HG02798 (cell line): Measurements from ENCODE around the gene C12orf75.
"Not testable (repeated sequence)": the region's sequence is repeated elsewhere in the genome, so short reads cannot be mapped to it uniquely, and the experiment has no call there.

Source experiments
- ATAC-seq: cut with Tn5 transposase; IDR thresholded peaks from one replicate; pipeline ENCODE4 v1.9.1; 2021; ENCODE audit warnings: mild to moderate bottlenecking; ENCODE audit not compliant: unreplicated experiment, poor library complexity

The C12orf75 gene

DNA sequence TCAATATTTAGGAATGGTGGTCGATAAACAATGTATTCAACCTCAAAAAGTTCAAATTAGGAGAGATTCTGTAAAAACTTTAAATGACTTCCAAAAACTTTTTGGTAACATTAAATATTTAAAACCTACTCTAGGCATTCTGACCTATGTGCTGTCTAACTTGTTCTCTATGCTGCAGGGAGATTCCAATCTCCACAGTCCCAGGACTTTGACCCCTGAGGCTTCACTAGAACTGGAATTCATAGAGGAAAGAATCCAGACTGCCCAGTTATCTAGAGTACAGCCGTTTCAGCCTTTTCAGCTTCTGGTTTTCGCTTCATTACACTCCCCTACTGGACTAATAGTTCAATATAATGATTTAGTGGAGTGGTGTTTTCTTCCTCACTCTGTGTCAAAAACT, 21.1 kb upstream of the C12orf75 start:
- not testable (repeated sequence) for ATAC-seq

DNA sequence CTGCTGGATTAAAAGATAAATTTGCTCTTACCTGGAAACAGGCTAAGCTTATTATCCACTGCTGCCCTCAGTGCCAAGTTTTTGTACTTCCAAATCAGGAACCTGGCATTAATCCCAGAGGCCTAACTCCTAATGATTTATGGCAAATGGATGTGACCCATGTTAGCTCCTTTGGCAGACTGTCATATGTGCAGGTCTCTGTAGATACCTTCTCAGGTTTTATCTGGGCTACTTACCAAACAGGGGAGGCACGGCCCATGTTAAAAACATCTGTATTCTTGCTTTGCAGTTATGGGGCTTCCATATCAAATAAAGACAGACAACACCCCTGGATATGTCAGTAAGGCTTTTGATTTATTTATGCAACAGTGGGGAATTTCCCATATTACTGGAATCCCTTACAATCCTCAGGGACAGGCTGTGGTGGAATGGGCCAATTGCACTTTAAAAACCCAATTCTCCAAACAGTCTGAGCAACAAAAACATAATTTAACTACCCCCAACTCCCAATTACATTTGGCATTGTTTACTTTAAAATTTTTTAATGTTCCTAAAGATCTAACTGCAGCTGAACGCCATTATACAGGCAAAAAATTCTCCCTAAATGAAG, 19.9 kb upstream of the C12orf75 start:
- not testable (repeated sequence) for ATAC-seq

DNA sequence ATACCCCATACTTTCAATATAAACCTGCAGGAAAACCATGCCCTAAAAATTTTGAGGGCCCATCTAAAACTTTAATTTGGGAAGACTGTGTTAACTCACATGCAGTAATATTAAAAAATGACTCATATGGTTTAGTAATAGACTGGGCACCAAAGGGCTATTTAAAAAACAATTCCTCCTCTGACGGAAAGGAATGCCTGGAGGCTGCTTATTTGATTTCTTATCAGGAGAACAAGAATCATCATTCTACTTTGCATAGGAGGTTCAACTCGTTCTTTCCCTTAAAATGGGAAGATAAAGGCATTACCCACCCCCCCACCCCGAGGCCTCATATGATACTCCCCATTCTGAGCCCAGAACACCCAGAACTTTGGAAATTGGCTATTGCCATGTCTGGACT, 18.6 kb upstream of the C12orf75 start:
- not testable (repeated sequence) for ATAC-seq

DNA sequence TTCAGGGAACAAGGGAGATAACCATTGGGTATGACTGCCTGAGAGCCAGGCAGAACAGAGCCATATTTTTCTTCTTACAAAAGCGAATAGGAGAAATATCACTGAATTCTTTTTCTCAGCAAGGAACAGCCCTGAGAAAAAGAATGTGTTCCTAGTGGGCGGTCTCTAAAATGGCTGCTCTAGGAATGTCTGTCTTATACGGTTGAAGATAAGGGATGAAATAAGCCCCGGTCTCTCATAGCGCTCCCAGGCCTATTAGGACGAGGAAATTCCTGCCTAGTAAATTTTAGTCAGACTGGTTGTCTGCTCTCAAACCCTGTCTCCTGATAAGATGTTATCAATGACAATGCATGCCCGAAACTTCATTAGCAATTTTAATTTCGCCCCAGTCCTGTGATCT, 16.7 kb upstream of the C12orf75 start:
- not testable (repeated sequence) for ATAC-seq

DNA sequence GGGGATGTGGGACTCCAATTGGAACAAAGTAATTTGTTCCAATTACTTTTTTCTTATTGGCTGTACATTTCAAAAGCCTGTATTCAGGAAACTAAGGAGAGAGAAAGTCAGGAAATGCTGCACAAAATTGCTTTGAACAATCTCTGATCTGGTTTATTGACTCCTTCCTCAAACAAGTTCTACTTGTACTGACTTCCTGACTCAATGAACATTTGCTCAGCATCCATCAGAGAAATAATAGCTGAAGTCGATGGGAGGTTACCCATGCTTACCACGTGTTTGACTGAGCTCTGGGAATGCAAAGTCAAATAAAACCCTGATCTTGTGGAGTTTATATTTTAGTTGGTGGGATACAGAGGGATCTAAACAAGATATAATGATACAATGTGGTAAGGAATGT, 15.4 kb upstream of the C12orf75 start:
- no peak for ATAC-seq

DNA sequence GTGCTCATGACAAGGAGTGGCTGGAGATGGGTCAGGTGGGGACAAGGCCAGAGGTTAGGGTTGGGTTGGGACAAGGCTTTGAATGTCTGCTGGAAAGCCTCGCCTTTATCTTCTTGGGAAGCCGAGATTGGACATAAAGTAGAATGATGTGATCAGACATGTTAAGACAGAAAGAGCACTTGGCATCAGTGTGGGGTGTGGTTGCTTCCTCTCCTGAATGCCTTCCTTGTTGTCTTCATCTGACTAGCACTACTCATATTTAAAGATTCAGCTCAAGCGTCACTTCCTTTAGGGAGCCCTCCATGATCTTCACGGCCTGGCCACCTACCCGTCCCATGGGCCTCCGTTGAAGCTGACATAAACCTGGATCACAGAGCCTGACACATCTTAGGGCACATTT, 14.8 kb upstream of the C12orf75 start:
- no peak for ATAC-seq

DNA sequence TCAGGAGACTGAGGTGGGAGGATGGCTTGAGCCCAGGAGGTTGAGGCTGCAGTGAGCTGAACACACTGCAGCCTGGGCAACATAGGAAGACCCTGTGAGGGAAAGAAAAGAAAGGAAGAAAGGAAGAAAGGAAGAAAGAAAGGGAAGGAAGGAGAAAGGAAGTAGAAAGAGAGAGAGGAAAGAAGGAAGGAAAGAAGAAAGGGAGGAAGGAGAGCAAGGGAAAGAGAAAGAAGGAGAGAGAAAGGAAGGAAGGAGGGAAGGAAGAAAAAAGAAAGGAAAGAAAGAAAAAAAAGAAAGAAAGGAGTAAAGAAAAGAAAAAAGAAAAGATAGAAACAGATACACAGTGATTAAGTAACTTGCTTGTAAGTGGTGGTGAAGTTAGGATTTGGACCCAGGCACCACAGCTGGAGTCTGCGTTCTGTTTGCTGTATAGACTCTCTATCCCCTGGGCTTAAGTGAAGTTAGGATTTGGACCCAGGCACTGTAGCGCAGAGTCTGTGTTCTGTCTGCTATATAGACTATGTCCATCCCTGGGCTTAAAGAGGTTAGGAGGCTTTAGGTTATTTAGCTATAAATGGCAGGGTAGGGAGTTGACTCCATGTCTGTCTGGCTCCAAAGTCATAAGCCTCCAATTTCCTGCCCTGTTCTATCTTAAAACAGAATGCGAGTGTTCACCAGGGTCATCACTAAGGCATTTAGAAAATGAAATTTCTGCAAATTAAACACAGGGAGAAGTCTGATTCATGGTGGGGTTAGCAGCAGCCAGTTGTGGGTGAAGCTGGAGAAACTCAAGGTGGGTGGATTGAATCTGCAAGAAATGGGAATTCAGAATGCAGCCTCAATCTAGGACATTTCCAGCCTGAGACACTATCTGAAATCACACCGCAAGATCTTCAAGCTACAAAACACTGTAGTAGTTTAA, 13.3 kb upstream of the C12orf75 start:
- ATAC-seq = no peak

DNA sequence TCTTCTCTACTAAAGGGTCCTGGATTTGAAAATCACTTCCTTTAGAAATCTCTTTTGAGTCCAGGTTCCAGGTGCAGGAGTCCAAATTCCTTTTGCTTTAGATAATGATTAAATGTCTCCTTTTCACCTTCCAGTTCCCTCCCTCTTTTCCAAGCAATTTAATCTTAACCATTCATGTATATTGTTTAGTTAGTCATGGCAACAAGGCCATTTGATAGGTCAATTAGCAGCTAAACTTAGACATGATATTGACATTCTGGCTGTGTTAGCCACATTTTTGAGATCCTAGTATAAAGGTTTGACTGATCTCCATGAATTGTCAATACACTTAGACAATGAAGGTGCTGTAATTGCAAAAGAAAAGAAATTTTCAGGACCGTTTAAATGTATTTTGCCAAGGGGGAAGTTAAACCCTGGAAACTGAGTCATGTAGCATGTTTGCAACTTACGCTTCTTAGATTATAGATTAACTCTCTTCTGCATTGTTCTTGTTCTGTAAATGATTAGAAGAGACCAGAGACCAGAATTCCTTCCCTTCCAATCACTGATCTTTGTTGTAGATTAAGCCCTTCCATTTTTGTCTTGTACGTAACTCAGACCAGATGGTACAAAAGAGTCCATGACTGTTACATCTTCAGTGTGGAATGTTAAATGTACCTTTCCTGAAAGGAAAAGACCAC, 12.4 kb upstream of the C12orf75 start:
- ATAC-seq = no peak

DNA sequence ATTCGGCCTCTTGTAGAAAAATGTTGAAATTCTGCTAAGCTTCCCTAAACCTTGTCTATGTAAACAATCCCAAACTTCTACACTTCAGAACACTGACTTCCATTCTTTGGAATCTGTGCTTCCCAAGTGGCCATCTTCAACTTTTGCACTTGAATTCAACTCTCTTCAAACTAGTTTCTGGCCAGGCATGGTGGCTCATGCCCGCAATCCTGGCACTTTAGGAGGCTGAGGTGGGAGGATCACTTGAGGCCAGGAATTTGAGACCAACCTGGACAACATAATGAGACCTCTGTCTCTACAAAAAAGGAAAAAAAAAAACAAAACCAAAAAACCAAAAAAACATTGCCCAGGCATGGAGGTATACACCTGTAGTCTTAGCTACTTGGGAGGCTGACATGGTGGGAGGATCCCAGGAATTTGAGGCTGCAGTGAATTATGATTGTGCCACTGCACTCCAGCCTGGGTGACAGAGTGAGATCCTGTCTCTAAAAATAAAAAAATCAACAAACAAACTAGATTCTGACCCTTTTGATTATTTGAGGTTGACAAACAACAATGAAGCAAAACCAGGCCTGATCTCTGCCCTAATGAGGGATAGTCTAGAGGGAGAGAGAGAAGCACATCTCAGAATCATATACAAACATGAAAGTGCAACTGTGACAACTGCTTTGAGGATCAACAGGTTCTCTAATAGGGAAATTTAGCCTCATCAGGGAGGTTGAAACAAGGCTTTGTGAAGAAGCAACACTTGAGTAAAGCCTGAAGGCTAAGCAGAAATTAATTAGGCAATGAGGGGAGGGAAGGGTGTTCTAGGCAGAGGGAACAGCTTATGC, 11.6 kb upstream of the C12orf75 start:
- ATAC-seq = no peak

DNA sequence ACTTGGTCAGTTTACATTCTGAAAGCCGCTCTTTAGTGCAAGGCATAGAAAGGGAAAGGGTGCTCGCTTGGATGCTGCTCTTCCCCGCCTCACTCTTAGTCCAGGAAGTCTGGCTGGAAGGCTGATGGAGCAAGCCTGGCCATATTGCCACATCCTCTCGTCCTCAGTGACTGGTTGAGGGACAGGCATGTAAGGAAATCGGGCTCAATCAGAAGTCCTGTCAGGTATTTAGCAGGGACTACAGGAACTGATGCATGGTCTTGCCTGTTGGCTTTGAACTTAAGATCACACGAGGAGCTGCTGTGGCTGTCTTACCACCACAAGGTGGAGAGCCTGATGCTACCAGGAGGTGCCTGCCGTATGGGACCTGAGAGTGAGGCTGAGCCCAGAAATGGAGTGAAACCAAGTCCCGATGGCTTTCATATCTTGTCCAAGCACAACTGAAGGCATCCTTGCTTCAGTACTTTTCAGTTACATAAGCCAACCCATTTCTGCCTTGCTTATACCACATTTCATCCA, 10.7 kb upstream of the C12orf75 start:
- ATAC-seq = no peak

DNA sequence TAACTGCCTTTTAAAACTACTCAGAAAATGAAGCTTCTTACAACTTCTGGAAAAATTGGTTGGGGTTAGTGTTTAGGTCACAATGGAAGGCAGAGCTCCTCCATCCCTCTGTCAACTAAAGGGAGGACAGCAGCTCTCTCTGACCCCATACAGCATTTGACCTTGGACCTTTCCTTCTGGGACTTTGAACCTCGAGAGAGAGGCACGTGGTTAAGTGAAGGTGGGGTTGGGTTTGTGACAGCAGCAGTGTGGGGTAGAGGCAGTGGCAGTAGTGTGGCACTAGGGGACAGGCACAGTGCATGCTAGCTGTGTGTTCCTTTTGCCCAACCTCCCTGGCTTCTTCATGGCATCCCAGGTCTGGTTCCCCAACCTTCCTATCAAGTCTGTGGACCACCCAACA, 9.4 kb upstream of the C12orf75 start:
- no peak for ATAC-seq

DNA sequence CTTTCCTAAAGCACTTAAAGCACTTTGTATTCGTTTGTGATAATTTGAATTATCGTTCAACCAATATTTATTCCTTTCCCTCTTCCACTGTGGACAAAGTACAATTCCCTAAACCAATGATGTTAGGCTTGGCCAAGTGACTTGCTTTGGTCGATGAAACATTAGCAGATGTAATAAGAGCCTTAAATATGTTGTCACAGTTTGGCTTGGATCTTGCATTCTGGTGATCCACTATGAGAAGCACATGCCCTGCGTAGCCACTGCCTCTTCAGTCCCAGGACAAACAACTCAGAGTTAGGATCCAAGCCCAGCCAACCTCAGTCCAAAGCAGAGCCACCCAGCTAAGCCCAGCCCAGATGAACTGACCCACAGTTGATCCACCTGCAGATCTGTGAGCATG, 8.4 kb upstream of the C12orf75 start:
- ATAC-seq = no peak

DNA sequence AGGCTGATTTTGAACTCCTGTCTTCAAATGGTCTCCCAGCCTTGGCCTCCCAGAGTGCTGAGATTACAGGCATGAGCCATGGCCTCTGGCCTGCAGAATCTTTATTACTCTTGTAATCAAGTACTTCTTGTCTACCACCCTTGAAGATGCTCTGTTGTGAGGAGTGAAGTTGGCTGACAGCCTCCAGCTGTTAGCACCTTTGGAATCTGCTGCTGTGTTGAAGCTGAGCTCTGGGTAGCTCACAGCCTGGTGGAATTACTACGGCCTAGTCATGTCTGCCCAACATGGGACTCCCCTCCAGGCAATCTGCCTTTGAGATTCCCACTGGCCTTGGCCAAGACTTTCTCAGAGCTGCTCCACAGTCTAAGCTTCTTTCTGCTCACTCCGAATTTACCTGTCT, 5.8 kb upstream of the C12orf75 start:
- ATAC-seq = no peak

DNA sequence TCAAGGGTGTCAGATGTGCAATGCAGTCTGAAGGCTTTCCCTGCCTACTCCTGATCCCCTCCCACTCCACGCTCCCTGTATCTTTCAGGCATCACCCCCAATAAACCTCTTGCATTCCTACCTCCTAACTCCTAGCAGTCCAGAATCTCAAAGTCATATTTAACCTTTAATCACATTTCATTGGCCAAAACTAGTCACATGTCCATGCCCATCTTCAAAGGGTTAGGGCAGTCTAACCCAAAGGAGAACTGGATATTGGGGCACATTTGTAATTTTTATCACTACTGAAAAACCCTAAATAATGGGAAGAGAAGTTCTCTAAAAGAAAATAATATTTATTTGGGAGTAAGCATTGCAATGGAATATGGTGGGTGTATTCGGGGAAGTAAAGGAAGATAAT, 5.4 kb upstream of the C12orf75 start:
- ATAC-seq = no peak

DNA sequence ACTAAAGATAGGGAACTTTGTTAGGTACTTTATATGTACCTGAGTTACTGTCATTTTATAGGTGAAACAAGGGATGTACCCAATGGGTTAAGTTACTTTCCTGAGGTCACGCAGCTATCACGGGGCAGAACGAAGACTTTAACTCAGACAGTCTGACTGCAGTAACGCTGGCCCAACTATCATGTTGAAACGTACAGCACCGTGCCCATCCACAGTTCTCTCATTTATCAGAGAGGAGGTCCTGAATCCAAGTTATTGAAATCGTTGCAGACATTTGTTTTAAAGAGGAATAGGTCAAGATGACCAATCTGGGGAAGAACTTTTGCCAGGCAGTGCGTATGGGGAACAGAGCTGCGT, 587 bp upstream of the C12orf75 start:
- peak; percentile 1 for ATAC-seq

DNA sequence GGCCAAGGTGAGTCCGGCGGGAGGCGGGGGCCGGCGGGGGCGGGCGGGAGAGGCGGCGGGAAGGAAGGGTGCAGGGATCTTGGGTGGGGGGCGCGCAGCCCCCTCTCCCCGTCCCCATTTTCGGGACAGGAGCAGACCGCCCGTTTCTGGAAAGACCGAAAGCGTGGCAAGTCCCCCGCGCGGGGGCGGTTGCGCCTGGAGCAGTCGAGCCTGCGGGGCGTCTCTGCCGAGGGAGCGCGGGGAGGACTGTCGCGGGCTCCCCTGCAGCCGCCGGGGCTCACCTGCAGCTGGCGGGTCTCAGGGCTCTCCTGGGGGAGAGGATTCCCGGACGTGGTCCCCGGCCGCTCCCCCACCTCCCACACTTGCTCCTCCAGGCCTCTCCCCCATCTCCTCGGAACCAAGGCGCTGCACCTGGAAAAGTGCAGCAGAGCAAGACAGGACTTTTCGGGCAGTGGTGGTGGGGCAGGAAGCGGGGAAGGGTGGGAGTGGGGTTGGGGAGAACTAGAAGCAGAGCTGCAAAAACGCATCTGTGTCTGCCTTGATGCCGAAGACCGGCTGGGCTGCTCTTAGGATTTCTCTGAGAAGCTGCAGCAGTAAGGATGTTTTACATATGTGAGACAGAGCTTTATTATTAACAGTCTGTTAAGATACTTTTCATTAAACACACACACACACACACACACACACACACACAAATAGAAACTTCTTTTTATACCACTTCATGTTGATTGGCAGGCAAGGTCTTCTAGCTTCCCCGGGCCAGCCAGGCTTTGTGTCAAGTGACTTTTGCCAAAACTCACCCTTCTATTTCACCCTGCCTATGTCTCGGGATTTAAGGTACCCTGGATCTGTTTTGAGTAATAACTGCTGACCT, 677 bp downstream of the C12orf75 start:
- ATAC-seq = peak; percentile 6

DNA sequence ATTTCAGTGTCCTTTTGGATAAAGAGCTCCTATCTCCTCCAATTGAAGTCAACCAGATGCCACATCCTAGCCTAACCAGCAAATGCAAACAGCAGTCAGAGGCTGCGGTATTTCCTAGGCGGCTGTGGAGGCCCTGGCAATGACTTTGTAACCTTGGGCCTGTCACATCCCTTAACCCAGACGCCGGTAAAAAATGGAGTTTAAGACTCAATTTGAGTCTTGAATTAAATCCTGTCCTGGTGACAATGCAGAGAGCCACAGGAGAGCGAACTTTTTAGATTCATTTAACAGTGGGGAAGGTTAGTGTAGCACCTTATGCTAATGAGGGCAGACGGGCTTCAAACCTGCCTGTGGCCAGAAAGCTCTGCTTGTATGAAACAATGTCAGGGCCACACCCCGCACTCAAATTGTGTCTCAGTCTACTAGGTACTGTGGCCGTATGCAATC, 1.3 kb downstream of the C12orf75 start:
- no peak for ATAC-seq

DNA sequence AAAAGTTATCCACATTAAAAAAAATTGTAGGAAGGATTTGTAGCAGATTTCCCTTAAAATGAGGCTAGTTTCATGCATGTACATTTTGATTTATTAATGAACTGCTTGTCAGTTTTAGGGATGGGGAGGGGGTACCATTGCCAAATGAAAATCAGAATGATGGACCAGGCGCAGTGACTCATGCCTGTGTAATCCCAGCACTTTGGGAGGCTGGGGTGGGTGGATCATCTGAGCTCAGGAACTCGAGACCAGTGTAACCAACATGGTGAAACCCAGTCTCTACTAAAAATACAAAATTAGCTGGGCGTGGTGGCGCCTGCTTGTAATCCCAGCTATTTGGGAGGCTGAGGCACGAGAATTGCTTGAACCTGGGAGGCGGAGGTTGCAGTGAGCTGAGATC, 1.8 kb downstream of the C12orf75 start:
- not testable (repeated sequence) for ATAC-seq

DNA sequence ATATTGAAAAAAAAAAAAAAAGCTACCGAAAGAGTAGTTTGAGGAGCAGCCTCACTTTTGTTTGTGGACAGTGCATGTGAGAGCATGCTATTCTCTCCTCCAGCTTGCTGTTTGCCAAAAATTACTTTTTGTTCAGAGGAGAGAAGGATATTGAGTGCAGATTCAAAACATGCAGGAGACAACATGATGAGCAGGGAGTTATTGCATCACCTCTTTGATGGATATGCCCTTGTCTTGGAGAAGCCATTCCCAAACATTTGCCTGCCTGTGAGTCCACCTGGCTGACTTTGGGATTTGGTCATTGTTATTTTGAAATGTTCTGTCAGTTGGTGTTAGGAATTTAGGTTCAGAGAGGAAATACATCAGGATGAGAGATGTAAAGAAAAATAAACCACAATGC, 2.4 kb downstream of the C12orf75 start:
- no peak for ATAC-seq
